Measurements from ENCODE around the gene FOXO6. TPM values are rescaled to one million over a fixed set of nuclear protein-coding genes. Genes with fewer than 3 reads are reported as not detected.

Gene FOXO6
- total and polyA plus RNA-seq, 2 of the 13 experiments (the other 11 are each of a cell fraction or from before 2014, with no cell fraction given), result 0.13 TPM; not detected in 1

GRCh38 chr1:41394959-41395956 is 34.0 kb downstream of the FOXO6 start:
- Histone ChIP-seq H3K9ac (ENCODE audit: insufficient read depth, low read depth, low read length) (no peak overlapping the region), H3K4me3 (replicated peaks in 1 of 3; ENCODE audit: insufficient read depth in 1 of 3, low read depth in 2 of 3, low read length in 3 of 3) (no peak overlapping the region), H3K4me2 (ENCODE audit: low read depth, low read length) (no peak overlapping the region), H3K4me1 (ENCODE audit: insufficient read depth, low read length) (no peaks in the 10 kb centered on the region), H3K27ac (ENCODE audit: extremely low read length, insufficient read depth, low read length) (no peak overlapping the region), H2AFZ (ENCODE audit: low read length) (no peak overlapping the region), H3K36me3 (replicated peaks in 1 of 2; ENCODE audit: control insufficient read depth in 1 of 2, insufficient read depth in 2 of 2, low read length in 2 of 2) (no peaks in the 10 kb centered on the region), H3K9me3 (ENCODE audit: low read length) (no peaks in the 10 kb centered on the region), H4K20me1 (ENCODE audit: insufficient read depth, low read length) (no peaks in the 10 kb centered on the region), H3K79me2 (ENCODE audit: insufficient read depth, low read length) (no peaks in the 10 kb centered on the region), H3K27me3 (ENCODE audit: control insufficient read depth in 1 of 2, insufficient read depth in 2 of 2, low read length in 2 of 2) (peaks cover 4 to 22% of the 10 kb centered on the region in 2 experiments; a peak in 2 of 5 replicates)
- ChIA-PET CTCF (ENCODE audit: low intra/inter-chr PET ratio, low total read pairs) (no interaction called here), POLR2A (no interaction called here)
- WGBS (ENCODE audit: low lambda C conversion rate), result 50% methylated on average over 8 of the region's 14 CpGs
- intact Hi-C loops (cut with micrococcal nuclease; ENCODE audit: unreplicated experiment), result no loop called here
- ATAC-seq (no peak), FAIRE-seq (no peak), DNase-seq (ENCODE audit: low spot score) (no peak)
- no TSS peak for BruUV-seq (replicated peaks)
- in situ Hi-C loops (cut with HindIII; ENCODE audit: extremely low pct_ligation_motif_present, low pct_unique_long_range_greater_than_20kb), result no loop called here
- TF ChIP-seq ZNF33A (CRISPR knock-in tag; IDR thresholded peaks at IDR 0.05; ENCODE audit: borderline replicate concordance) (no peak), NFAT5 (CRISPR knock-in tag; IDR thresholded peaks at IDR 0.05) (no peak), ELF1 (CRISPR knock-in tag; IDR thresholded peaks at IDR 0.05) (no peak), ZNF761 (CRISPR knock-in tag; conservative IDR thresholded peaks at IDR 0.05) (no peak), MAZ (IDR thresholded peaks at IDR 0.05; ENCODE audit: borderline replicate concordance, low read depth, low read length) (no peak), MAZ (CRISPR knock-in tag; IDR thresholded peaks at IDR 0.05; ENCODE audit: low read depth) (no peak), ZNF652 (CRISPR knock-in tag; IDR thresholded peaks at IDR 0.05; ENCODE audit: borderline replicate concordance, low read depth) (no peak), REPIN1 (CRISPR knock-in tag; IDR thresholded peaks at IDR 0.05; ENCODE audit: borderline replicate concordance, low read depth) (no peak), SMARCC2 (IDR thresholded peaks at IDR 0.05) (no peak), ZC3H4 (CRISPR knock-in tag; IDR thresholded peaks at IDR 0.05; ENCODE audit: borderline replicate concordance) (no peak), MYC (CRISPR knock-in tag; IDR thresholded peaks at IDR 0.05; ENCODE audit: borderline replicate concordance) (no peak), SIN3B (IDR thresholded peaks at IDR 0.05; ENCODE audit: low read length) (no peak), HDAC6 (IDR thresholded peaks at IDR 0.05; ENCODE audit: low read depth, low read length) (no peak), ZNF512 (CRISPR knock-in tag; IDR thresholded peaks at IDR 0.05) (no peak), RBM22 (optimal IDR thresholded peaks at IDR 0.05; ENCODE audit: low read length) (no peak), MEIS1 (CRISPR knock-in tag; IDR thresholded peaks at IDR 0.05; ENCODE audit: borderline replicate concordance) (no peak), PHF5A (CRISPR knock-in tag; IDR thresholded peaks at IDR 0.05; ENCODE audit: low read depth, unreplicated experiment) (no peak), CEBPB (IDR thresholded peaks at IDR 0.05; ENCODE audit: borderline replicate concordance, low read depth, low read length) (no peak)

Data from HepG2 (cell line).